SW480 (cell line): ENCODE data around the gene GUSB.
A peak's percentile ranks its signal among the peaks of the same experiment; 100 is the strongest.
"Not testable (repeated sequence)": the region's sequence is repeated elsewhere in the genome, so short reads cannot be mapped to it uniquely, and the experiment has no call there.

Experiments
- DNase-seq: peaks from one replicate; pipeline ENCODE4 v3.0.0-alpha.2; 2016; ENCODE audit warnings: low spot score

Gene GUSB

GRCh38 chr7:65981965-65982792 lies at the start of gene GUSB:
Gene GUSB, minus strand, starts transcription at chr7:65982213. Its CDS starts 30 bp downstream, at chr7:65982183.
- peak; percentile 92 for DNase-seq

- not testable (repeated sequence) for DNase-seq
These were observed 46.3 kb upstream of the GUSB start for GRCh38 chr7:66028342-66028741.

- DNase-seq = peak; percentile 79
These were observed 34.1 kb upstream of the GUSB start for GRCh38 chr7:66016131-66016461.

GRCh38 chr7:66015440-66016130 lies 33.6 kb upstream of the GUSB start:
- DNase-seq = peak; percentile 9

DNA sequence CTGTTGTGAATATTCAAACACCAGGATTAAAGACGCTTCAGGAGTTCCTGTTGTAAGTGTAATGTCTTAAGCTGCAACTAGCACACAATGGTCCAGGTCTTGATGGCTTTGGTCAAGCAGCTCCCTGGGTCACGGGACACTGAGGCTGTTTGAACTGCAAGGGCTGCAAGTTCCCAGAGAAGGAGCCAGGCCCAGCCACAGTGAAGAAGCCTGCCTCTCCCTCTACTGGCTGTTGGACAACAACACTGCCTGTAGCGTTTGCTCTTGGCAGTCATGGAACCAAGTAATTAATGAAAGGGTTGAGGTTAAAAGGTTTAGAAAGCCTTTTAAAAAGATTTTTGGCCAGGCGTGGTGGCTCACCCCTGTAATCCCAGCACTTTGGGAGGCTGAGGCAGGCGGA lies 31.9 kb upstream of the GUSB start:
- peak; percentile 28 for DNase-seq

DNA sequence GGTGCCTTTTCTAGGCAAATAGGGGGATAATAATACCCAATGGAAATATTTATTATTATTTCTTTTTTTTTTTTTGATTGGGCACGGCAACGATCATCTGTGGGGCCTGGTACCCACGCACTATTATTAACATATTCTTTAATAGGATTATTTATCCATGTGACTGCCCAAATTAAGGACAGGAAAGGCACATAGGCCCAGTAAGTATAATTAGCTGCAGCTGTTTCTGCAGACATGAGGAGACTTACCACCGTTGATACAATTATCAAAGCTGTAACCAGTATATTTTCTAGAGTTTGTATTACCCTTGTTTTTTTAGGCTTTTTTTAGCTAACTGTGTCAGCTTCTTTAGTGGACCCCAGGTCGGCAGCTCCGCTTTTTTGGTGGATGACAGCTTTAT lies 25.2 kb upstream of the GUSB start:
- DNase-seq = no peak

DNA sequence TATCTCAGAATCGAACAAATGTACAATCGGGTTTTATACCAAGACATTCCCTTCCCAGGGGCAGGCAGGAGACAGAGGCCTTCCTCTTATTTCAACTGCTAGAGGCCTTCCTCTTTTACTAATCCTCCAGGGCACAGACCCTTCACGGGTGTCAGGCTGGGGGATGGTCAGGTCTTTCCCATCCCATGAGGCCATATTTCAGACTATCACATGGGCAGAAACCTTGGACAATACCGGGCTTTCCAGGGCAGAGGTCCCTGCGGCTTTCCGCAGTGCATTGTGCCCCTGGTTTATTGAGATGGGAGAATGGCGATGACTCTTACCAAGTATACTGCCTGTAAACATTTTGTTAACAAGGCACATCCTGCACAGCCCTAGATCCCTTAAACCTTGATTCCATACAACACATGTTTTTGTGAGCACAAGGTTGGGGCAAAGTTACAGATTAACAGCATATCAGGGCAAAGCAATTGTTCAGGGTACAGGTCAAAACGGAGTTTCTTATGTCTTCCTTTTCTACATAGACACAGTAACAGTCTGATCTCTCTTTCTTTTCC lies 23.2 kb upstream of the GUSB start:
- not testable (repeated sequence) for DNase-seq

- not testable (repeated sequence) for DNase-seq
These were observed 18.9 kb upstream of the GUSB start for GRCh38 chr7:66000823-66001417.

DNA sequence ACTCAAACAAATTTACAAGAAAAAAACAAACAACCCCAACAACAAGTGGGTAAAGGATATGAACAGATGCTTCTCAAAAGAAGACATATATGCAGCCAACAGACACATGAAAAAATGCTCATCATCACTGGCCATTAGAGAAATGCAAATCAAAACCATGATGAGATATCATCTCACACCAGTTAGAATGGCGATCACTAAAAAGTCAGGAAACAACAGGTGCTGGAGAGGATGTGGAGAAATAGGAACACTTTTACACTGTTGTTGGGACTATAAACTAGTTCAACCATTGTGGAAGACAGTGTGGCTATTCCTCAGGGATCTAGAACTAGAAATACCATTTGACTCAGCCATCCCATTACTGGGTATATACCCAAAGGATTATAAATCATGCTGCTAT lies 13.0 kb upstream of the GUSB start:
- not testable (repeated sequence) for DNase-seq

- DNase-seq = no peak
These were observed 10.5 kb upstream of the GUSB start for GRCh38 chr7:65992526-65992925.

DNA sequence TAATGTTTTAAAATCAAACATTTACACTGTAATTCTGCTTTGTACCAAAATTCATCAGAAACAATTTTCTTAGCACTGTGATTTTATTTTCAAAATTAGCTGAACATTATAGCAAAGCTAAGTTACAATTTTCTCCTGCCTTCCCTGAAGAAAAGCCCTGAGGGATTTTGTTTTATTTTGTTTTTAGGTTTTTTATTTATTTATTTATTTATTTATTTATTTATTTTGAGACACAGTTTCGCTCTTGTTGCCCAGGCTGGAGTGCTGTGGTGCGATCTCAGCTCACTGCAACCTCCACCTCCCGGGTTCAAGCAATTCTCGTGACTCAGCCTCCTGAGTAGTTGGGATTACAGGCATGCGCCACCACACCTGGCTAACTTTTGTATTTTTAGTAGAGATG lies 9.8 kb upstream of the GUSB start:
- DNase-seq = not testable (repeated sequence)

- DNase-seq = no peak
These were observed 7.7 kb upstream of the GUSB start for GRCh38 chr7:65989694-65990080.

- DNase-seq = not testable (repeated sequence)
These were observed 6.5 kb upstream of the GUSB start for GRCh38 chr7:65988503-65988902.

- DNase-seq = no peak
These were observed 6.1 kb upstream of the GUSB start for GRCh38 chr7:65988084-65988483.

- DNase-seq = peak; percentile 23
These were observed 2.1 kb upstream of the GUSB start for GRCh38 chr7:65983965-65984658.

DNA sequence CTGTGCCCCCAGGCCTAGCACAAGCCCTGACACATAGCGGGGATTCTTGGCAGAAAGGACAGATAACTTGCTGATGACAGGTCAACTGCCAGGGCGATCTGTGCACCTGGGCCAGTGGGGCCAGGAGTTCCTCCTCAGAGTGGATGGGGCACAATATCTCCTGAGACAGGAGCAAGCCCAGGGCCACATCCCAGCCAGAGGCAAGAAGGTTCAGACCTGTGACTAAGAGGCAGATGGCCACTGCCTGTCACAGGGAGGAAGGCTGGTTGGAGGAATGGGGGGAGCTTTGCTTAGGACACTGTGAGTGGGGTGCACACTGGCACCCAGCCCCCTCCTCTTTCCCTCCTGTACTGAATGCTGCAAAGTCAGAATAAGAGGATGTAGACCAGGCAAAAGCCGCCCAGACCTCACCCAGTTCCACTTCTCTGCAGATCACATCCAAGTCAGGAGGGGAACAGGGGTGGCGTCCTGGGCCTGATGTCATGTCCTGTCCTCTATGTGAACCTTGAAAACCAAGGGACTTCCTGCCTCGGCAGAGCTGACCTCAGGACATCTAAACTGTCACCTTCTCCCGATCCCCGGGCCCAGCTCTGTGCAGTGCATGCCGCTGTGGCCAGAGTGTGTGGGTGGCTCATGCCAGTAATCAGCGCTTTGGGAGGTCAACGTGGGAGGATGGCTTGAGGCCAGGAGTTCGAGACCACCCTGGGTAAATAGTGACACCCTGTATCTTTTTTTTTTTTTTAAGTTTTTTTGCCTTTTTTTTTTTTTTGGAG lies 1.3 kb downstream of the GUSB start:
- peak; percentile 39 for DNase-seq

DNA sequence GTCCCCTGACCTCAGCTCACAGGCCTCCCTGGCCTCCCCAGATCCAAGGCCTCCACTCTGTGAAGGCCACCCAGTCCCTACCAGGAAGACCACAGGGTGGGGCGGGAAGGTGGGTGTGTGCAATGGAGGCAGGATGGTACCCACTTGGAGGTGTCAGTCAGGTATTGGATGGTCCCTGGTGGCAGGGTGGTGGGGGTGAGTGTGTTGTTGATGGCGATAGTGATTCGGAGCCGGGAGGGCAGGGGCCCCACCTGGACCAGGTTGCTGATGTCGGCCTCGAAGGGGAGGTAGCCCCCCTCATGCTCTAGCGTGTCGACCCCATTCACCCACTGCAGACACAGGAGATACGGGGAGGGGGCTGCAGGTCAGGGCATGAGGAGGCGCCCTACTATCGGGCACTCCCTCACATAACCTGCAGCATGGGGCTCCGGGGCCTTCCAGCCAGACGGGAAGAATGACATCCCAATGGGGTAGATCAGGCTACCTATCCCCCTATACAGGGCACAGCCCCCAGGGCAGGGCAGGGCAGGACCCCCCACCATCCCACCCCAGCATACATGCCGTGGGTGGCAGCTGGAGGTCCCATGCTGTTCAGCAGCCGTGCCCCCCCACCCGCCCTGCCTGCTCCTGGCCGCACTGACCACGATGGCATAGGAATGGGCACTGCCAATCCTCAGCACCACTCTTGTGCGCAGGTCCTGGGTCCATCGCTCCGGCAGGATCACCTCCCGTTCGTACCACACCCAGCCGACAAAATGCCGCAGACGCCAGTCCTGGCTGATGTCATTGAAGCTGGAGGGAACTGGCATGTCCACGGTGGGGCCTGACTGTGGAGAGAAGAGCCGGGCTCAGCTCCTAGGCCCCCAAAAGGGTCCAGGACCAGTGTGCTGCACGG lies 2.2 kb downstream of the GUSB start:
- no peak for DNase-seq

GRCh38 chr7:65978891-65979582 lies 3.0 kb downstream of the GUSB start:
- no peak for DNase-seq

DNA sequence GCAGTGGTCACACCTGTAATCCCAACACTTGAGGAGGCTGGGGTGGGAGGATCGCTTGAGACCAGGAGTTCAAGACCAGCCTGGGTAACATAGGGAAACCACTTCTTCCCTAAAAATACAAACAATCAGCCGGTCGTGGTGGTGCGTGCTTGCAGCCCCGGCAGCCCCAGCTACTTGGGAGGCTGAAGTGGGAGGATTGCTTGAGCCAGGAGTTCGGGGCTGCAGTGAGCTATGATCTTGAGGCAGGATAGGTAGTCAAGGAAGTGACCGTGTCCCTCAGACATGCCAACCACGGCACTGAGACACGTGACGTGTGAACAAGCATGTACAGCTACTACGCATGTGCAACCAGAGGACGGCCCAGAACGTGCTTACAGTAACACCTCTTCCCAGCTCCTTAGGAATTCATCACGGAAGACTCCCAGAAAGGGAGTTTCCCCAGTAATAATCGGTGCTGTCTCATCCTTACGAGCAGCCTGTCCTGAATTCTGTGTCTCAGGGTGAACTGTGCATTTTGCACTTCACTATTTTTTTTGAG lies 5.3 kb downstream of the GUSB start:
- DNase-seq = no peak
